ENCODE results near the gene GOLGA6A. TPM values are rescaled to one million over a fixed set of nuclear protein-coding genes. Genes with fewer than 3 reads are reported as not detected.
"Not testable (repeated sequence)": the region's sequence is repeated elsewhere in the genome, so short reads cannot be mapped to it uniquely, and the experiment has no call there.

The GOLGA6A gene
- total RNA-seq, 2 experiments from 2014 or later, result 0.16 to 0.42 TPM

GRCh38 chr15:74055804-74056203 lies 26.5 kb downstream of the GOLGA6A start:
- ChIA-PET CTCF (no interaction called here), POLR2A (no interaction called here)
- H3K27me3 Mint-ChIP-seq, result no peaks in the 10 kb centered on the region
- Histone ChIP-seq H3K9me3 (ENCODE audit: control insufficient read depth in 1 of 2, insufficient read depth in 1 of 2, low read length in 2 of 2) (no peaks in the 10 kb centered on the region), H3K36me3 (ENCODE audit: insufficient read depth, low read length) (no peaks in the 10 kb centered on the region), H3K27me3 (ENCODE audit: control insufficient read depth in 1 of 2, insufficient read depth in 2 of 2, low read length in 2 of 2) (no peaks in the 10 kb centered on the region), H3K27ac (ENCODE audit: low read depth in 1 of 2, low read length in 2 of 2) (no peak overlapping the region), H3K4me3 (ENCODE audit: low read length) (no peak overlapping the region), H3K4me1 (ENCODE audit: insufficient read depth, low read length) (peaks cover 10% of the 10 kb centered on the region)
- H3K4me3 Mint-ChIP-seq, result no peak overlapping the region
- no peak overlapping the region for H3K27ac Mint-ChIP-seq
- H3K4me1 Mint-ChIP-seq (ENCODE audit: low read depth), result peaks cover 26% of the 10 kb centered on the region
- ATAC-seq (ENCODE audit: poor library complexity), result no peak
- DNase-seq, result no peak
- peaks cover 6% of the 10 kb centered on the region for H3K36me3 Mint-ChIP-seq (ENCODE audit: low read depth)
- intact Hi-C loops (cut with DNase I, micrococcal nuclease), result loop anchor here (10.0 kb wide), 2 partner anchors 81 to 269 kb away; no protein-coding TSS in a partner anchor
- no peaks in the 10 kb centered on the region for H3K9me3 Mint-ChIP-seq
- no peak for TF ChIP-seq CTCF (IDR thresholded peaks at IDR 0.05)

- peak; percentile 47 to 84 (median 61) for DNase-seq
- ChIA-PET CTCF (interaction anchor here (0.6 to 1.0 kb wide), 3 partner anchors 30 to 126 kb away, joined by 3 to 4 read pairs (median 3); no protein-coding TSS in a partner anchor), POLR2A (no interaction called here)
- peak; percentile 100 for ATAC-seq (ENCODE audit: poor library complexity)
- Mint-ChIP-seq H3K9me3 (no peaks in the 10 kb centered on the region), H3K4me3 (no peak overlapping the region), H3K27me3 (no peaks in the 10 kb centered on the region), H3K4me1 (ENCODE audit: low read depth) (peaks cover 18% of the 10 kb centered on the region), H3K27ac (no peak overlapping the region), H3K36me3 (ENCODE audit: low read depth) (peaks cover 6% of the 10 kb centered on the region)
- Histone ChIP-seq H3K4me3 (ENCODE audit: low read length) (no peak overlapping the region), H3K27ac (ENCODE audit: low read depth in 1 of 2, low read length in 2 of 2) (no peak overlapping the region), H3K9me3 (ENCODE audit: control insufficient read depth in 1 of 2, insufficient read depth in 1 of 2, low read length in 2 of 2) (no peaks in the 10 kb centered on the region), H3K4me1 (ENCODE audit: insufficient read depth, low read length) (peaks cover 4% of the 10 kb centered on the region), H3K36me3 (ENCODE audit: insufficient read depth, low read length) (no peaks in the 10 kb centered on the region), H3K27me3 (ENCODE audit: control insufficient read depth in 1 of 2, insufficient read depth in 2 of 2, low read length in 2 of 2) (no peaks in the 10 kb centered on the region)
- intact Hi-C loops (cut with DNase I, micrococcal nuclease), result loop anchor here (10.0 kb wide), 2 partner anchors 79 to 271 kb away; no protein-coding TSS in a partner anchor
- TF ChIP-seq CTCF (IDR thresholded peaks at IDR 0.05), result peak; percentile 38
These were observed 28.3 kb downstream of the GOLGA6A start for GRCh38 chr15:74053941-74054529.

- Histone ChIP-seq H3K9me3 (ENCODE audit: control insufficient read depth in 1 of 2, insufficient read depth in 1 of 2, low read length in 2 of 2) (no peaks in the 10 kb centered on the region), H3K36me3 (ENCODE audit: insufficient read depth, low read length) (no peaks in the 10 kb centered on the region), H3K4me3 (ENCODE audit: low read length) (no peak overlapping the region), H3K27me3 (ENCODE audit: control insufficient read depth in 1 of 2, insufficient read depth in 2 of 2, low read length in 2 of 2) (no peaks in the 10 kb centered on the region), H3K27ac (ENCODE audit: low read depth in 1 of 2, low read length in 2 of 2) (no peak overlapping the region), H3K4me1 (ENCODE audit: insufficient read depth, low read length) (peaks cover 6% of the 10 kb centered on the region)
- DNase-seq (no peak), ATAC-seq (ENCODE audit: poor library complexity) (no peak)
- no peak for TF ChIP-seq CTCF (IDR thresholded peaks at IDR 0.05)
- Mint-ChIP-seq H3K27me3 (no peaks in the 10 kb centered on the region), H3K4me3 (no peak overlapping the region), H3K36me3 (ENCODE audit: low read depth) (peaks cover 6% of the 10 kb centered on the region), H3K9me3 (no peaks in the 10 kb centered on the region), H3K27ac (no peak overlapping the region), H3K4me1 (ENCODE audit: low read depth) (peaks cover 16% of the 10 kb centered on the region)
- ChIA-PET CTCF (interaction anchor here (0.6 to 1.0 kb wide), 3 partner anchors 29 to 126 kb away, joined by 3 to 4 read pairs (median 3); no protein-coding TSS in a partner anchor), POLR2A (no interaction called here)
- intact Hi-C loops (cut with DNase I, micrococcal nuclease), result loop anchor here (10.0 kb wide), 2 partner anchors 79 to 271 kb away; no protein-coding TSS in a partner anchor
These were observed 28.8 kb downstream of the GOLGA6A start for GRCh38 chr15:74053517-74053916.

GRCh38 chr15:74052271-74053260 lies 29.8 kb downstream of the GOLGA6A start:
- H3K4me1 Mint-ChIP-seq (ENCODE audit: low read depth), result peaks cover 25% of the 10 kb centered on the region
- H3K9me3 ChIP-seq (ENCODE audit: control insufficient read depth in 1 of 2, insufficient read depth in 1 of 2, low read length in 2 of 2); H3K27me3 Mint-ChIP-seq; POLR2A ChIA-PET; H3K36me3 ChIP-seq (ENCODE audit: insufficient read depth, low read length); H3K4me3 Mint-ChIP-seq; H3K27ac Mint-ChIP-seq; CTCF ChIA-PET; ATAC-seq (ENCODE audit: poor library complexity); H3K27me3 ChIP-seq (ENCODE audit: control insufficient read depth in 1 of 2, insufficient read depth in 2 of 2, low read length in 2 of 2); DNase-seq; H3K36me3 Mint-ChIP-seq (ENCODE audit: low read depth); H3K4me3 ChIP-seq (ENCODE audit: low read length); H3K27ac ChIP-seq (ENCODE audit: low read depth in 1 of 2, low read length in 2 of 2); H3K9me3 Mint-ChIP-seq: not testable (repeated sequence)
- intact Hi-C loops (cut with DNase I, micrococcal nuclease), result loop anchor here (10.0 kb wide), 2 partner anchors 78 to 272 kb away; no protein-coding TSS in a partner anchor
- H3K4me1 ChIP-seq (ENCODE audit: insufficient read depth, low read length), result peaks cover 16% of the 10 kb centered on the region
